Endothelial cell (in vitro differentiated cells): ENCODE measurements around the gene METTL15. TPM values are rescaled to one million over a fixed set of nuclear protein-coding genes. Genes with fewer than 3 reads are reported as not detected.
"Not testable (repeated sequence)": the region's sequence is repeated elsewhere in the genome, so short reads cannot be mapped to it uniquely, and the experiment has no call there.

ENCODE experiments used
- DNase-seq: peaks from one replicate; pipeline ENCODE4 v3.0.0; 2021; ENCODE audit warnings: low spot score
- H3K27ac Mint-ChIP-seq: one replicate; pipeline ENCODE4 v1.8.0; 2021; ENCODE audit warnings: mixed read lengths, inconsistent platforms; ENCODE audit not compliant: unreplicated experiment
- H3K27me3 Mint-ChIP-seq: one replicate; pipeline ENCODE4 v1.8.0; 2021; ENCODE audit warnings: mild to moderate bottlenecking, moderate library complexity, mixed read lengths, inconsistent platforms; ENCODE audit not compliant: unreplicated experiment
- H3K36me3 Mint-ChIP-seq: one replicate; pipeline ENCODE4 v1.8.0; 2021; ENCODE audit warnings: mild to moderate bottlenecking, low read depth, mixed read lengths, inconsistent platforms; ENCODE audit not compliant: unreplicated experiment
- H3K4me1 Mint-ChIP-seq: one replicate; pipeline ENCODE4 v1.8.0; 2021; ENCODE audit warnings: mild to moderate bottlenecking, mixed read lengths, inconsistent platforms; ENCODE audit not compliant: unreplicated experiment
- H3K4me3 Mint-ChIP-seq: one replicate; pipeline ENCODE4 v1.8.0; 2021; ENCODE audit warnings: mild to moderate bottlenecking, mixed read lengths, inconsistent platforms; ENCODE audit not compliant: unreplicated experiment
- H3K9me3 Mint-ChIP-seq: one replicate; pipeline ENCODE4 v1.8.0; 2021; ENCODE audit warnings: mixed read lengths, inconsistent platforms; ENCODE audit not compliant: unreplicated experiment
- CTCF ChIP-seq: fragments of 200-600 bp; sonication (generic); IDR thresholded peaks from one replicate; pipeline ENCODE4 v1.5.0; 2021; ENCODE audit warnings: antibody characterized with exemption; ENCODE audit not compliant: unreplicated experiment
- total RNA-seq: library from RNA; stranded (reverse); fragmentation: NEBNext Ultra II Directional; extraction: Animal tissue kit (Norgen Biotek cat#: 25700); gene quantifications from one replicate; pipeline ENCODE4 v1.2.1, GENCODE V29; 2021; ENCODE audit not compliant: unreplicated experiment

The METTL15 gene
- total RNA-seq, 1 donor from 2014 or later = 8.8 TPM

GRCh38 chr11:28353991-28354390 is 245.8 kb downstream of the METTL15 start:
- no peaks in the 10 kb centered on the region for H3K9me3 Mint-ChIP-seq
- DNase-seq = no peak
- no peaks in the 10 kb centered on the region for H3K4me1 Mint-ChIP-seq
- no peaks in the 10 kb centered on the region for H3K36me3 Mint-ChIP-seq
- no peak overlapping the region for H3K4me3 Mint-ChIP-seq
- H3K27ac Mint-ChIP-seq = no peak overlapping the region
- TF ChIP-seq CTCF = no peak
- no peaks in the 10 kb centered on the region for H3K27me3 Mint-ChIP-seq

- peaks cover 3% of the 10 kb centered on the region for H3K36me3 Mint-ChIP-seq
- H3K4me3 Mint-ChIP-seq = no peak overlapping the region
- H3K27me3 Mint-ChIP-seq = no peaks in the 10 kb centered on the region
- DNase-seq = no peak
- no peaks in the 10 kb centered on the region for H3K4me1 Mint-ChIP-seq
- no peak overlapping the region for H3K27ac Mint-ChIP-seq
- no peaks in the 10 kb centered on the region for H3K9me3 Mint-ChIP-seq
- no peak for TF ChIP-seq CTCF
Measured at GRCh38 chr11:28366549-28367346, 258.6 kb downstream of the METTL15 start.

- not testable (repeated sequence) for H3K9me3 Mint-ChIP-seq, DNase-seq, H3K27me3 Mint-ChIP-seq, H3K4me3 Mint-ChIP-seq, H3K27ac Mint-ChIP-seq, H3K36me3 Mint-ChIP-seq, H3K4me1 Mint-ChIP-seq
Measured at GRCh38 chr11:28378095-28378494, 269.9 kb downstream of the METTL15 start.

Other genes with a start within 250 kb of the METTL15 start
- gene KIF18A, start 232 bp upstream of the METTL15 start, total RNA-seq = 4.9 TPM